HCEC 1CT (cell line): Measurements from ENCODE around the gene WT1.

Experiments
- DNase-seq: peaks from one replicate; pipeline ENCODE4 v3.0.0-alpha.2; 2017

The WT1 gene

DNA sequence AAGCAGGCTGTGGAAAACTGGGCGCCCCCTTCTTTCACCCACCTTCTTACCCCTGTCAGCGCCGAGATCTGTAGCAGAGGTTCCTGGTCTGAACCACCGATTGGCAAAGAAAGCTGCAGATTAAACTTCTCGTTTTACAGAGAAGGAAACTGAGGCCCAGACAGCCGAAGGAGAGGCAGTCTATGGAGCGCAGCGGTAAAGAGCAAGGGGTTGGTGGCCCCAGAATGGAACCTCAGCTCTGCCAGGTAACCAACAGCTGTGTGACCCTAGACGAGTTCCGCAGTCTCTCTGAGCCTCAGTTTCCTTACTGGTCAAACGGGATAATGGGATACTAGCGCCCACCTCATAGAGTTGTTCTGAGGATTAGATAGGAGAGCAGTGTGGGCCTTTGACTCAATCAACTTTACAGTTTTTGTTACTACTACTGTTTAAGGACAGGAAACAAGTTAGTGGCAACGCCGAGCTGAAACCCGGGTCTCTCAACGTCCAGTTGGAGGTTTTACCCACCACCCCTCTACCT, 3.1 kb upstream of the WT1 start:
- no peak for DNase-seq

DNA sequence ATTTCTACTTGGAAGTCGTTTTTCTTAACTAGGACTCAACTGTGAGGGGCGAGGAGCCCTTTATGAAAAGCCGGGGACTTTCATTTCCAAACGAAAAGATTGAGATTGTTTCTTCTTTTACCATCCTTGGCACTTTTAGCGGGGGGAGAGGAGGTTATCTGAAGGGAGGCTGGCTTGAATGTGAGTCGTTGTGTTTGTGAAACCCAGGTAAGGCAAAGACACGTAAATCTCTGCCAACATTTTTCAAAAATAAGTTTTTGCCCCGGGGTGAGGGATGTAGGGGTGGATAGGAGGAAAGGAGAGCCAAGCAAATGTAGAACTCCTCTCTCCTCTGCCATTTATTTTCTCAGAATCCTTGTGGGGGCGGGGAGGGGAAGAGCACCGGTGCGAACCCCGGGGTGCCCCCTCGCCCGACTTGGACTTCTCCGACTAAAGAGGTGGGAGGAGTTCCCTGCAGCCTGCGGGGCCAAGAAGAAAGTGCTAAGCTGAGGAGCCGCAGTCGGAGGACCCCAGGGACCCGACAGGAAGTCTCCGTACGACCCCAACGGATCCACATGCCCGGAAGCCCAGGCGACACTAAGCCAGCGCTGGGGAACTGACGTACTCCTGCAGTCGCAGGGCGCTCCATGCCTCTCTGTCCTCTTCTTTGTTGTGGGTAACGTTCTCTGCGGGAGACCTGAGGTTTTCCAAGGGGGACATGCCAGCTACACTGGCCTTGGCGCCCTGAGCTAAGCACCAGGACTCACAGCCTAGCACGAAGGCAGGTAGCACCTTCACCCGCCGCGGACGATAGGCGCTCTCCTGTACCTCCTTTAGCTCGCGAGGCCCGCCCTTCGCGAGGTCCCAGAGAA, 2.4 kb upstream of the WT1 start:
- no peak for DNase-seq

DNA sequence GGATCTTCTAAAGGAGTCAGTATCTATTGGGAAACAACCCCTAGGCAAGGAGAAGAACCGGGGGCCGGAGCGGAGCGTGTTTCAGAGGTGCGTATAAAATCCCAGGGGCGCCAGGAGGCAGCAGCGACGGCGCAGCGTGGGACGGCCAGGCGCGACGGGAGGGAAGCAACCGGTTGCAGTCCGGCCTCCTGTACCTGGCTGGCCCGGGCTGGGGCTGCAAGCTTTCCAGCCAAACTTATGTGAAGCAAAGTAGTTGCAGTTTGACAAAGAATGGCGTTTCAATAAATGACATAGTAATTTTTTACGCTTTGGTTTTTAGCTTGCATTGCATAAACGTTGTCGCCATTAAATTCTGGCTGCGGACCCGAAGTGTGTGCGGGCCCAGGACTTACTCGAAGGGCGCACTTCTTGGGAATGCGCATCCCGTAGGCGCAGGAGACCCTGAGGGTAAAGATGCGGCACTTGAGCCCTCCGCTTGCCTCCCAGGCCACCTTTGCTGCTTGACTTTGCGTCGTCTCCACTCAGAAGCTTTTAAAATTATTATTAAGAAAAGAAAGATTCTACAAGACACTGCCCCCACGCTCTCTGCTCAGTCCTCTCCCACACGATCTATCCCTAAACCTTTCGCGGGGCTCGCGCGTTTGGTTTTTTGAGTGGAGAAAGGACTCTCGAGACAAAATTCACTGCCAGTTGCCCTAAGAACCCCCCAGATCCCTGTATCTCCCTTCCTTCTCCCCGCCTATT, 1.6 kb upstream of the WT1 start:
- DNase-seq, result no peak

DNA sequence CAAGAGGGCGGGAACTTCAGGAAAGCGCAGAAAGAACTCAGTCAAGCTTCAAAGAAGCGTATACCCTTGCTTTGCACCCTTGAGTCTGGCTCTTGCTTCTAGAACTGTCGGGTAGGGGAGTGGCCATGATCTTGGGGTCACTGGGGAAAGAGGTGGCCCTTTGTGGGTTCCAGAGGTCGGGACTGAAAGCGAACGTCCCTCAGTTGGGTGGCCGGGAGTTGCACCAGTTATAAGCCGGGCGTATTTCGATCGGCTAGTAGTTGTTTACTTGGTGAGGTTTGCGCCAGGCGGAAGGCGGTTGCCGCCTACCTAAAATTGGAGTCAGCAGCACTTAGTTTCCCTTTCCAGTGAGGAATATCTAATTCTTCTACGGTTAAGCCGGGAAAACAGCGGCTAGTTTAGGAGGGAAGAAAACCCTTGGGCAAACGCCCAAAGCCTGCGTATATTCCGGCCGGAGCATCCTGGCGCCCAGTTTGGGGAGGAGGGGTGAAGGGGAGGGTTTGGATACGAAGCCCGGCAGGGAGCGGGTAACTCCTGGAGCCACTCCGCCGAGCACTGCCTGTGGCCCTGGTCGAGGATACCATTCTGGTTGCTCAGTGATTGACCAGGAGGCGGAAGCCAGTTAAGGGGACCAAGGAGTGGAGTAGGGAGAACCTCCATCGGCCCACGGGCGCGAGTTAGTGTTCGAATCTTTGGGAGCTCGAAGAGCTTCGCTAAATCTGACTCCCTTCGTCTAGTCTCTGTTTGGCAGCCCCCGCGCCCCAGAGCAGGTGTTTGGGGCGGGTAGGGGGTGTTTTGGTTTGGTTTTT, 807 bp upstream of the WT1 start:
- DNase-seq, result no peak

DNA sequence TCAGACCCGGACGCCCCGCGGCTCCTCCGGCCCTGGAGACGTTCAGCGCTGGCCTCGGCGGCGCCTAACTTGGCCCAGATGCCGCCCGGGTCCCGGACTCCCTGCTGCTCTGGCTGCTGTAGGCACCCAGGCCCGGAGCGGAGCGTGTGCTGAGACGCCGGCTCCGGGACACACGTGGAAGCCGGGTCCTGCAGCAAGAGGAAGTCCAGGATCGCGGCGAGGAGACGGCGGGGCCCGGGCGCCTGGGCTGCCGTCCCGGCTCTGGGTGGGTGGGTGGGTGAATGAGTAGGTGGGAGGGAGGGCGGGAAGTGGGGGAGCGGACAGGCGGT, 223 bp downstream of the WT1 start:
- no peak for DNase-seq

DNA sequence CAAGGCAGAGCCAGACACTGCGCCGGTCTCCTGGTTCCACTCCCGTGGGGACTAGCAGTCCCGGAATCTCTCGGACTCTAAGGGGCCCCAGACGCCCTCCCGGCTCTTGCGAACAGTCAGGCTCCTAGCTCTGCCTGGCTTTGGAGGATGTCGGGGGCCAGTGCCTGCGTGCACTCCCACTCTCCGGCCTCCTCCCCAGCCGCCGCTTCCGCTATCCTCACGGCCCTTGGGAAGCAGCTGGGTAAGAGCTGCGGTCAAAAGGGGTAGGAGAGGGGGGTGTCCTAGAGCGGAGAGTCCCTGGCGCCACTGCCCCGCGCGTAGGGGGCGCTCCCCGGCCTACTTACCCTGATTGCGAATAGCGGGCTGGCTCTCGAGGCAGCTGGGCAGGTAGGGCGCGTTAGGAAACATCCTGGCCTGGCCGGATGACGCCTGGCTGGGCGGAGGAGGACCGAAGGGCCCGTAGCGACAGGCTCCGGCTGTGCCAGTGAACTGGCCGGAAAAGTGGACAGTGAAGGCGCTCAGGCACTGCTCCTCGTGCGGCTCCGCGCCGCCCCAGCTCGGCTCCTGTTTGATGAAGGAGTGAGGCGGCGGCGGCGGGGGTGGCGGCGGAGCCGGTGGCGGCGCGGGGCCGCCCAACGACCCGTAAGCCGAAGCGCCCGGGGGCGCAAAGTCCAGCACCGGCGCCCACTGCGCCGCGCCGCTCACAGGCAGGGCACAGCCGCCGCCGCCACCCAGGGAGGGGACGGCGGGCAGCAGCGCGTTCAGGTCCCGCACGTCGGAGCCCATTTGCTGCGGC, 785 bp downstream of the WT1 start:
- DNase-seq, result no peak

DNA sequence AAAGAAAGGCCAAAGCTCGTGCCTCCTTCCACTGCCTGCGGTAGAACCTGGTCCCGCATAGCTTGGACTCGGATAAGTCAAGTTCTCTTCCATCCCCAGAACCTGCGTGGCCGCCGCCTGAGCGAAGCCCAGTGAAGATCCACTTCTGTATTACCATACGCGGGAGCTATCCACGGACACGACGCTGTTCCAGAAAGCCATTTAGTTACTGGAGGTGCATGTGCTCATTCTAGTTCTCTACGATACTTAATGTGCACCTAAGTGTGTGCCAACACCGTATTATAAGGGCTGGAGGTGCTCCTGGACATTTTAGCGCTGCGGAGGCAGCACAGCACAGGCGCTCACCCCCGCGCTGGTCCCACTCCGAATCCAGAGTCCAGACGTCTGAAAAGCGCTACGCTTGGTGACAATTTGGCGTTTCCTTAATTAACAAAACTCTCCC, 1.4 kb downstream of the WT1 start:
- no peak for DNase-seq

DNA sequence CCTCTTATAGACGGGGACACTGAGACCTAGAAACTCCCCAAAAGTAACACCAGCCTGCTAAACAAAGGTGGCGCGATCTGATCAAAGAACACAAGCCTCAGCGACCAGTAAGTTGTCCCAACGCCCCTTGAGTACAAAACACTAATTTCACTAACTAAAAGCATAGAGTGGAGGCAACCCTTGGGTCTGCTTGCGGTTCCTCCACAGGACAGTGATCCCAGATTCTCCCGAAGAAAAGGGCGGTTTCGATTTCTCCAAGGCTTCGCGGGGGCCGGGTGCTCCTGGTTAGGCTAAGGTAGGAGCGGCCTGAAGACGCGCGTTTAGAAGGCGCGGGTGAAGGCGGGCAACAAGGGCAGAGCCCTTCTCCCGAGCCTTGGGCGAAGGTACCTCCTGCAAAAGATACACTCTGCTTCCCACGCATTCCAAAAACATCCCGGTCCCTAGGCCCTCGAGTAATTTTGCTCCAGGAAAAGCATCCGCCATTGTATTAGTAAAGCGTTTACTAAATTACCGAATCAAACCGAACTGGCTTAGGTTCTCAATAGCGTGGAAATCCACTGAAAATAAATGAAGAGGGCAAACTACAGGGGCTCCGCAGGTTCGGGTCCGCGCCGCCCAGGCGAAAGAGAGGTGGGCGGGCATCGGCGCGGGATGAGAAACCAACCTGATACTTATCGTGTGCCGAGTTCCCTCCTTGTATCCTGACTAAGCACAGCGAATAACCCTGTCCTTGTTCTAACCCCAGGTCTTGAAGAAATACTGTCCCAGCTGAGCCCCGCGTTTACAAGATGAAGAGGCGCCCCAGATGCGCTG, 2.0 kb downstream of the WT1 start:
- DNase-seq, result no peak

DNA sequence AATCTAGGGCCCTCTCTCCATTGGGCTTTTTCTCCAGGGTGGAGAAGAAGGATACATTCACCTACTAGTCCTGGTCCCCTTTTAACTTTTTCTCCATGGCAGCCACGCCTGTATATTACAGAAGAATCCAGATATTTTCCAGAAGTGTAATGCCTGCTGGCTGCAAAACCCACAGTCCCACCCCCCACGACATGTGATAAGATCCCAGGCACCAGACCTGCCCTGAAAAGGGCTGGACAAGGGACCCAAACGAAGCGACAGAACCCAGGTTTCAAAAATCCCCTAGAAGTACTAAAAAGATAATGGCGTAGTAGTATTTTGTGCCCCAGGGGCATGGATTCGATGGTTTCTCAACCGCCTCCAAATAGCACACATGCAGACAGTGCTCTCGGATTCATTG, 2.8 kb downstream of the WT1 start:
- DNase-seq, result no peak

DNA sequence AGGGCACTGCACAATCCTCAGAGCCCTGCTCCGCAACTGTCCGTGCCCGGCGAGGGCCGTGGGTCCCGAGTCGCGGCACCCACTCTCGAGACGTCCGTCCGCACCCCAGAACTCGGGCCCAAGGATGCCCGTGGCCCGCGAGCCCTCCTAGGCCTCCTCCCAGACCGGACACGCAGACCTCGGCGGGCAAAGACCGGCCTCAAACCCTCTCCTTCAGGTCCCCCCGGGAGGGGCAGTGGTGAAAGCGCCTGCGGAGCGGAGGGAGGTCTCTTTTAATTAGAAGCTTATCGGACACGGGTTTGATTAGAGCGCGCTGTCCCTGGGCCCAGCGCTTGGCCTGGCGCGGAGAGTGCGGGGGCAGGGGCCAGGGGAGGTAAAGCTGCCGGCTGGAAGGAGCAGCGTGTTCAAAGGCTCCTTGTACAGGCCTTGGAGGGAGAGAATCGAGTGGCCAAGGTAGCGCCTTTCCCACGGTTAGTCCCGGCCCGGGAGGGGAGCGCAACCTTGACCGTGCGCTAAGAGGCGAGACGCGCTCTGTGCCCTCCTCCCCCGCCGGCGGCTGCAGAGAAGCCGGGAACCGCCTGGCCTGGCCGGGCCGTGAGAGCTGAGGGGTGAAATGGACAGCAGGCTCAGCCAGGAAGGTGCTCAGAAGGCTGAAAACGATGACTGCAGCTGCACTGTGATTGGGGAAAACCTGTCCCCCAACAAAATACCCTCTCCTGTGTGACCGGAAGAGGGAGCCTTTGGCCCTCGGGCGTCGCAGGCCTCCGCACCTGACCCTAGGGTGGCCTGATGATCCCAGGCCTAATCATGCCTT, 4.6 kb downstream of the WT1 start:
- DNase-seq, result no peak

DNA sequence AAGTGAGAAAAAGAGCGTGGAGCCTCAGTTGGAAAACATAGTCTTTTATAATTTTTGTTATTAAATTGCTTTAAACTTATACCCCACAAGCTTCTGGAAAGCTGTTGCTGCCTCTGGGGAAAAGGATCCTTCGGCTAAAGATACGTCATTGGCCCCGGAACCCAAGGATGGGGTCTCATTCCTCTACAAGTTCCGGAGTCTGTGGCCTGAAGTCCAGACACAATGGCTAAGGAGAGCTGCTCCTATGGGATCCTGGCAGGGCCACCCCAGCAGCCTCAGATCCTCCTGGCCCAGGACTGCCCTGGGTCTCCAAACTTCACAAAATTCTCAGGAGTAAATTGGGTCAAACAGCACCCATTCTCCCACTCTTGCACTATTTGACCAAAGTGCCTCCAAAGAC, 5.9 kb downstream of the WT1 start:
- DNase-seq, result no peak

DNA sequence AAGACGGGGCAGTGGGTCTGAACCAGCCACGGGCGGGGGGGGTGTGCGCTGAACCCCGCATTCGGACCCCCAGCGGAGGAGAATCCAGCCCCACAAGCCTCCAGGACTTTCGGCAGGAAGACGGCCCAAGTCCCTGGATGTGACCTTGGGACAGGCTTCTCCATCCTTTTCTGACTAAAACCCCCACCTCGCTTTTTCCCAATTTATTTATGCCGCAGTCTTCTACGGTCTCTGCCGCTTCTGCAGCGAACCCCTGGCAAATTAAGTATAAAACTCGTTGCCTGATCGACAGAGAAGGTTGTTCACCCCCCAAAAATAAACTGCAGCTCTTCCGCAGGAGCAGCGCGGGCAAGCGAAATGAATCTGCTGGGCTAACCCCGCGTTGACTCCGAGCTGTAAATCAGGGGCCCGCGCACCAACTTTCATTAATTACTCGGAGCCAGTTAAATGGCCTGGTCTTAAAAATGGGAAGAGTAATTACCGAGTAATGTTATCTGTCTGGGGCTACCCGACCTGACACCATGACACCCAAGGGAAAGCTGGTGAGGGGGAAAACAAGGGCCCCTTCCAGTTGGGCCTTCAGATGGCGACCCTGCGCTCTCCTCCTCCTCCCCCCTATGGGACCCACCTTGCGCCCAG, 6.6 kb downstream of the WT1 start:
- no peak for DNase-seq

DNA sequence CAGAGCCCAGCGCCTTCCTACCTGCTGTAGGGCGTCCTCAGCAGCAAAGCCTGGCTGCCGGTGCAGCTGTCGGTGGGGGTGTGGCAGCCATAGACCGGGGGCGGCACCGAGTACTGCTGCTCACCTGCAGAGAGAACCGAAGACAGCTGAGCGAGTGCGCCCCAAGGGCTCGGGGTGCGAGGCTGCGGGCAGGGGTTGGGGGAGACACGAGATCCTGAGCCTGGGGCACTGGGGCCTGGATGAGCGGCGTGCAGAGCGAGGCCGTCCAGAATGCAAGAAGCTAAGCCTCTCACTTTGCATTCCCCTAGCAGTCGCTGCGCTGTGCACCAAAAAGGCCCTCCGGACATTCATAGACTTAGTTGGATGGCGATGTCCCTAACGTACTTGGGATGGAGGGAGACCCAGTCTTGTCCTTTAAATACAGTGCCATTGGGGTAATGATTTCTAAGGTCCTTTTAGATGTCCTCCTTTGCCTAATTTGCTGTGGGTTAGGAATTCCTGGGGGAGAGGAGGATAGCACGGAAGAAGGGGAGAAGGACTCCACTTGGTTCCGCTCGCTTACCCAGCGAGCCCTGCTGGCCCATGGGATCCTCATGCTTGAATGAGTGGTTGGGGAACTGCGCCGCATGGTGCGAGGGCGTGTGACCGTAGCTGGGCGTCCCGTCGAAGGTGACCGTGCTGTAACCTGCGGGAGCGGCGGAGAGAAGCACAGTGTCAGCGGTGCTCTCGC, 7.2 kb downstream of the WT1 start:
- no peak for DNase-seq

DNA sequence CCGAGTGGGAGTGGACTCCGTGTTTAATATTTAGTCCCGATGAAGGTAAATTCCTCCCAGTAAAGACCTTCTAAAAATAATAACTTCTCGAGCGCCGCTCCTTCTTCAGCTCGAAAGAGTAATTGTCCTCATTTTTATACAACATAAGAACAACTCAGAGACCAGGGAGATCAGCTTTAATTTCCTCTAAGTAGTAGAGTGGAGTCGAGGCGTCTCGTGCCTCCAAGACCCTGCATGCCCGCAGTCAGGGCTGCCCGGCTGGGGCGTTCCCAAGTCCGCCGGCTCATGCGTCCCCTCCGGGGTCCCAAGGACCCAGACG, 7.8 kb downstream of the WT1 start:
- no peak for DNase-seq

DNA sequence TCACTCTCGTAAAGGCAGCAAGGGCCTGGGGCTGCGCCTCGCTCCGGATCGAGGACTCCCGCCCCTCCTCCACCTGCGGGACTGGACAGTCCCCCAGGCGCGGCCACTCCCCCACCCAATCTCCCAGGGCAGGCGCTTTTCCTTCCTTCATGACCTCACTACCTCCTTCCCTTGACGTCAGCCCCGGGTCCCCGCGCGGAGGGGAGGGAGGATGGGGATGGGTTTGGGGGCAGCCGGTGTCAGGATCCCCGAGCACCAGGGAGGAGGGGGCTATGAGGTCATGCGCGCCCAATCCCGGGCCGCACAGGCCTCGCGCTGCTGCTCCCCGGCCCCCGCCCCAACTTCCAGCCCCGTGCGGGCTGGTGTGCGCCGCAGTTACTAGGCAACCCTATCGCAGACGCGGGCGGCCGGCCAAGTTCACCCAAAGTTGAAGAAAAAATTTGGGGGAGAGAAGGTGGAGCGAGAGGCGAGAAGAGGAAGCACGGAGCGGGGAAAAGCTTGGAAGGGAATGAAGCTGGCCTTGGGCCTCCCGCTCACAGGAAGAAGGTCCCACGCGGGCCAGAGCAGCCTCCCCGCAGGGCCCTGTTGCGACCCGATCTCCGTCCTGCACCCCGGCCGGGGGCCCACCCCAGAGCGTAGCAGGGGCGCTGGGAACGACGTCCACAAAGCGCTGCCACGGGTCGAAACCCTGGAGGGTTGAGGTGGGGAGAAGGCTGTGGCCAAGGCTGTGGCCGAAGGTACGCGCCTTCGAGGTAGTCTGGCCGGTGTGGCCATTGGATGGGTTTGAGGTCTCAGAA, 8.3 kb downstream of the WT1 start:
- DNase-seq, result no peak

DNA sequence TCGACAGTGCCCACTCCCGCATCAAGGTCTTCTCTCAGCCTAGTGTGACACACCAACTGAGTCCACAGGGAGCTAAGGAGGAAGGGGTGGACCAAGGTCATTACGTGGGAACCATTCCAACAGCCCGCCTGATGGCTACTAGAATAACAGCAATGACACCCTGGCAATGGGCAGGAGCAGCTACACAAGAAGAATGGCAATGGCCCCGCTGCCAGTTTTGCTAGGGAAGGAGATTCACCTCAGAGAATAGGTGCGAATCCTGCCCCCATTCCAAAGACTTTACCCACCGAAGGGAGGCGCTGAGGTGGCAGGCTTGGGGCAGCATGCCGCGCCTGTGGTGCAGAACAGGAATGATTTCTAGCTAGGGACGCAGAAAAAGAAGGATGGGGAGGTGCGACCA, 9.1 kb downstream of the WT1 start:
- no peak for DNase-seq

DNA sequence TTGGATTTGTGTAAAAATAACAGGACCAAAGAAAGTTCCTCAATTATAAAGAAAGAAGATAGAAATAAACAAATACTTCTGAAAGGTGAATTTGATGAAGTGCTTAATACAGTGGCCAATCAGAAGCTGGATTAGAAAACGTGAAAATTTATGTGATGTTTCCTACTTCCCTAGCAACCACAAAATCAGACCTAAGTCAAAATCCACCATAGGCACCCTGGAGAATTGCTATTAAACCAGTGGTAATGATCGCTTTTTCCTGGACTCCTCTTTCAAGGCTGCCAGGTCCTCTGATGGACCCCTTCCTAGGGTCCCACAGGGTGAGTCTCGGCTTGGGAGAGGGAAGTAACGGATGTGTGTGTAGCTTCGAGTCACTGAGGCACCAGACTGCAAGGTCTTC, 9.6 kb downstream of the WT1 start:
- no peak for DNase-seq

DNA sequence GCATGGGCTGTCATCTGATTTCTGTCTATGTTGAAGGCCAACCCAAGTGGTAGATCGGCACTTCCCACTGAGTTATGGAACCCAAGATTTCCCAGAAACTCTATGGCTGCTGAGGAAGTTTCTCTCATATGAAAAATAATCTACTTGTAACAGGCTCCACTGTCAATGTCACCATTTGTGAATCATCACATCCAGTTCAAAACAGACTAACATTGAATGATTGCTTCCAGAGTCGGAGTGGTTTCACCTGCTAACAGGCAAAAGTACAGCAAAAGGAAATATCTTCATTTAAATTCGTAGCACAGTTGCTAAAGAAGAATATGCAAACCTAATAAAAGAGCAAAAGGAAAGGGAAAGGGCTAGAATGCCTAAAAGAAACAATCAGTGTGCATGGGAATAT, 12.8 kb downstream of the WT1 start:
- DNase-seq, result no peak

DNA sequence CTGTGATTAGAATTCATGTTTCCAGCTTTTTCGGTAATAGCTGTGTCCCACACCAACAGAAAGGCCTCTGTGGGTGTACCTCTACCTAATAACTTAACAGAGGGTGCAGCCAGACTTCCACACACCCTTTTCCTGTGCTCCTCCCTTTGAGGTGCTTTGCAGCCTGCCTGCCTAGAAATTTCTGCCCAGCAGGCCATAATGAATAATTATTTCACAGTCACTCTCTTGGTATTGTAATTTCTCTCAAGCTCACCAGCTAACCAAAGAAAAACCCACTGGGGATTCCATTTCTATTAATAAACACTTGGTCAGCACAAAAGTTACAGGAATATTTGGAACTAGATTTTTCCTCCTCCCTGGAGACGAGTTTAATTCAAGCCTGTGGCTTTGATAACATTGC, 13.3 kb downstream of the WT1 start:
- DNase-seq, result no peak
